MG63 (cell line): ENCODE data around the gene NSD2. TPM values are rescaled to one million over a fixed set of nuclear protein-coding genes. Genes with fewer than 3 reads are reported as not detected.
"Not testable (repeated sequence)": the region's sequence is repeated elsewhere in the genome, so short reads cannot be mapped to it uniquely, and the experiment has no call there.

ENCODE experiments used
- DNase-seq: peaks from one replicate; pipeline ENCODE4 v3.0.0-alpha.2; 2020
- H3K27me3 ChIP-seq: fragments of 250-450 bp; sonication (Bioruptor Pico); 2 replicates; pipeline ENCODE4 v1.5.1; 2020; ENCODE audit warnings: mild to moderate bottlenecking, moderate library complexity
- H3K36me3 ChIP-seq: fragments of 250-450 bp; sonication (Bioruptor Pico); 2 replicates; pipeline ENCODE4 v1.5.1; 2020; ENCODE audit warnings: mild to moderate bottlenecking, moderate library complexity
- H3K4me3 ChIP-seq: fragments of 250-450 bp; sonication (Bioruptor Pico); 2 replicates; pipeline ENCODE4 v1.5.1; 2020; ENCODE audit warnings: mild to moderate bottlenecking, moderate library complexity
- H3K9me3 ChIP-seq: fragments of 250-450 bp; sonication (Bioruptor Pico); 2 replicates; pipeline ENCODE4 v1.5.1; 2020; ENCODE audit warnings: mild to moderate bottlenecking, moderate library complexity
- total RNA-seq: library from RNA; depleted of rRNA; stranded (reverse); fragments of >200 nt; shearing (Covaris generic); gene quantifications from 2 replicates; pipeline ENCODE4 v1.2.3, GENCODE V29; 2014; ENCODE audit warnings: low replicate concordance

Gene NSD2
- total RNA-seq, 1 experiment from 2014 or later, result 39.9 TPM

DNA sequence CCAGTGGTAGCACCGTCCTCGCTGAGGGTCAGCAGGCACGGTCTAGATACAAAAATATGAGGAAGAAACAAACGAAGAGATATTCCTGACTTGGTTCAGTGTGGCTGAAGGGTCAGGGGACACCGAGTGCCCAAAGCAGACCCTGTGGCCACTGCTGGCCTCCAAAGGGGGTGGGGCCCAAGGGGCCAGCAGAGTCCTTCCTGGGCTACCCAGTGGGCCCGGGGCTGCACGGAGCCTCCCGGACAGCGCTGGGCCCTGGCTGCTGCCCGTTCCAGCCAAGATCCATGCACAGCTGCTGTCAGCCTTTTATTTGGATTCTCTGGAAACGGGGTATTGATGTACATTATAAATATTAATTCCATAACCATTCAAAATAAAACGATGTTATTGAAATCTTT, 117.1 kb downstream of the NSD2 start:
- DNase-seq, result no peak
- Histone ChIP-seq H3K36me3 (no peaks in the 10 kb centered on the region; the same call in 1 of the 2 replicates), H3K4me3 (no peak overlapping the region), H3K9me3 (no peaks in the 10 kb centered on the region), H3K27me3 (no peaks in the 10 kb centered on the region)

GRCh38 chr4:1989533-1990347, 118.5 kb downstream of the NSD2 start:
- Histone ChIP-seq H3K9me3 (no peaks in the 10 kb centered on the region), H3K27me3 (no peaks in the 10 kb centered on the region), H3K4me3 (no peak overlapping the region), H3K36me3 (no peaks in the 10 kb centered on the region)
- DNase-seq, result no peak

- Histone ChIP-seq H3K9me3 (no peaks in the 10 kb centered on the region), H3K36me3 (no peaks in the 10 kb centered on the region), H3K27me3 (no peaks in the 10 kb centered on the region), H3K4me3 (no peak overlapping the region)
- no peak for DNase-seq
These were observed 119.1 kb downstream of the NSD2 start for GRCh38 chr4:1990348-1990645.

DNA sequence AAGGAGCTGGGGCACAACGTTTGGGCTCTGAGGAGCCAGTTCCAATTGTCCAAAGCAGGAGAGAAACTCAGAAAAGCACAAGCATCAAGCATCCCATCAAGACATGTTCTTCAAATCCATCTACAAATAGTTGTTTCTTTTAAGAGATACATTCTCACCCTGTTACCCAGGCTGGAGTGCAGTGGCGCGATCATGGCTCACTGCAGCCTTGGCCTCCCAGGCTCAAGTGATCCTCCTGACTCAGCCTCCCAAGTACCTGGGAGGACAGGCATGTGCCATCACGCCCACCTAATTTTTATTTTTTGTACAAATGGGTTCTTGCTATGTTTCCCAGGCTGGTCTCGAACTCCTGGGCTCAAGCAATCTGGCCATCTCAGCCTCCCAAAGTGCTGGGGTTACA, 119.5 kb downstream of the NSD2 start:
- H3K36me3 ChIP-seq, result no peaks in the 10 kb centered on the region
- H3K27me3 ChIP-seq, result no peaks in the 10 kb centered on the region
- no peak overlapping the region for H3K4me3 ChIP-seq
- no peaks in the 10 kb centered on the region for H3K9me3 ChIP-seq
- no peak for DNase-seq

DNA sequence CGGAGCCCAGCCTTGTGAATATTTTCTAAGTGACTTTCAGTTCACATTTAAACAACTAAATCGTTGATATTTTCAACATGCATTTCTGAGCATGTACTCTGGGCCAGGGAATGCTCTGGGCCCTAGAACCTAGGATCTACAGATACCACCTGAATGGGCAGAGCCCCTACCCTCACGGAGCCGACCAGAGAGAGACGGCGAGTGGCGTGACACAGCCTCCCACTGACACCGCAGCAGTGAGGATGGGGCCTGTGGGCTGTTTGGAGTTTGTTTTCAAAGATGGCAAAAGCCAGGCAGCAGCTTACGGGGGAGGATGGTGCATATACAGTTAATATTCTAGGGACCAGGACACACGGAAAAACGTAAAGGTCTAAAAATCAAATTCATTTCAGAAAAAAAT, 119.9 kb downstream of the NSD2 start:
- Histone ChIP-seq H3K36me3 (no peaks in the 10 kb centered on the region), H3K9me3 (no peaks in the 10 kb centered on the region), H3K27me3 (no peaks in the 10 kb centered on the region), H3K4me3 (no peak overlapping the region)
- no peak for DNase-seq

DNA sequence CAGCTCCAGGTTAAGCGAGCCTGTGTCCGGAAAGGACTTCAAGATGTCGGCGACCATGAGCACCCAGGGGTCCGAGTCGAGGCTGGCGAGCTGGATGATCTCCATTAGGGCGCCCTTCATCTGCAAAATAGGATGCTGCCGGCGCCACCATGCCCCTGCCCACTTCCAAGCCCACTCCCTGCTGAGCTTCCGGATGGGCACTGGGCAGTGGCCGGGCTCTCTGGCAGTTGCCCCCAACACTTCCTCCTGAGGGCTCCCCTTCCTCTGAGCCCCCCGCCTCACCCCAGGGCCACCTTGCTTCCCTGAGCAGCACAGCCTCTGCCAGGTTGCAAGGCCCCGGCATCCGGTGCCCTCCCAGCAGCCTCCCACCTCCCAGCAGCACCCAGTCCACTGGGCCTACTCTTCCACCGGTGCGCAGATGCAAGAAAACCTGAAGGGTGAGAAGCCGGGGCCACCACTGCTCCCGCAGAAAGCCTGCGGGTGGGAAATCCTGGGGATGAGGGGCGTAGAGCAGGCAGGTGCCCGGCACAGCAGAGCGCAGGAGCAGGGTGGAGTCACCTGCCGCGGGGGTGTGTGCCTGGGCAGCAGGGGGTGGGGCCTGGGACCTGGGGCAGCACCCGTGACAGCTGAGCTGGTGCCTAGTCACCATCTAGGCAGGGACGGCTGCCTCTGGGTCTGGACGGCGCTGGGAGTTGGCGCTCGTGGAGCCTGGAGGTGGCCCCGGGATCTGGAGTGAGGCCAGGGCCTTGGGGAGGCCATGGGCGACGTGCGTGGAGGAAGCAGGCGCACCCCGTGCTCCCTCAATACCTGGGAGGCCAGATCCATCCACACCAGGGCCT, 120.6 kb downstream of the NSD2 start:
- Histone ChIP-seq H3K4me3 (no peak overlapping the region), H3K36me3 (no peaks in the 10 kb centered on the region; the same call in 1 of the 2 replicates), H3K27me3 (no peaks in the 10 kb centered on the region), H3K9me3 (no peaks in the 10 kb centered on the region)
- no peak for DNase-seq

GRCh38 chr4:1992468-1993168, 121.4 kb downstream of the NSD2 start:
- Histone ChIP-seq H3K27me3 (no peaks in the 10 kb centered on the region), H3K9me3 (no peaks in the 10 kb centered on the region), H3K36me3 (peaks cover 3% of the 10 kb centered on the region), H3K4me3 (no peak overlapping the region)
- DNase-seq, result no peak

- H3K9me3 ChIP-seq, result 0 out of 2 replicates have a peak, but pooled peaks cover 2% of the 10 kb centered on the region
- H3K4me3 ChIP-seq, result no peak overlapping the region
- no peak for DNase-seq
- H3K36me3 ChIP-seq, result peaks cover 7% of the 10 kb centered on the region
- H3K27me3 ChIP-seq, result no peaks in the 10 kb centered on the region
These were observed 122.0 kb downstream of the NSD2 start for GRCh38 chr4:1993169-1993516.

GRCh38 chr4:1993718-1994516, 122.7 kb downstream of the NSD2 start:
- H3K4me3 ChIP-seq, DNase-seq, H3K27me3 ChIP-seq, H3K9me3 ChIP-seq: not testable (repeated sequence)
- peaks cover 12% of the 10 kb centered on the region for H3K36me3 ChIP-seq

- DNase-seq, result no peak
- Histone ChIP-seq H3K36me3 (peaks cover 19% of the 10 kb centered on the region), H3K4me3 (no peak overlapping the region), H3K27me3 (no peaks in the 10 kb centered on the region), H3K9me3 (0 out of 2 replicates have a peak, but pooled peaks cover 2% of the 10 kb centered on the region)
These were observed 123.7 kb downstream of the NSD2 start for GRCh38 chr4:1994938-1995337.

- peaks cover 2% of the 10 kb centered on the region; the same call in 1 of the 2 replicates for H3K9me3 ChIP-seq
- no peaks in the 10 kb centered on the region for H3K27me3 ChIP-seq
- no peak overlapping the region for H3K4me3 ChIP-seq
- DNase-seq, result no peak
- H3K36me3 ChIP-seq, result peaks cover 32% of the 10 kb centered on the region
These were observed 125.8 kb downstream of the NSD2 start for GRCh38 chr4:1996866-1997611.

- Histone ChIP-seq H3K4me3 (no peak overlapping the region), H3K27me3 (no peaks in the 10 kb centered on the region), H3K9me3 (peaks cover 2% of the 10 kb centered on the region; the same call in 1 of the 2 replicates), H3K36me3 (peaks cover 35% of the 10 kb centered on the region)
- no peak for DNase-seq
These were observed 126.5 kb downstream of the NSD2 start for GRCh38 chr4:1997712-1998111.

DNA sequence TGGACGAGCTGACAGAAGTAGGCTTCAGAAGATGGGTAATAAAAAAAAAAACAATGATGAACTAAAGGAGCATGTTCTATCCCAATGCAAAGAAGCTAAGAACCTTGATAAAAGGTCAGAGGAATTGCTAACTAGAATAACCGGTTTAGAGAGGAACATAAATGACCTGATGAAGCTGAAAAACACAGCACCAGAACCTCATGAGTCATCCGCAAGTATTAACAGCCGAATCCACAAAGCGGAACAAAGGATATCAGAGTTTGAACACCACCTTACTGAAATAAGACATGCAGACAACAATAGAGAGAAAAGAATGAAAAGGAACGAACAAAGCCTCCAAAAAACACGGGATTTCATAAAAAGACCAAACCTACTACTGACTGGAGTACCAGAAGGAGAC, 127.1 kb downstream of the NSD2 start:
- Histone ChIP-seq H3K36me3 (peaks cover 39% of the 10 kb centered on the region), H3K9me3 (peaks cover 2% of the 10 kb centered on the region; the same call in 1 of the 2 replicates), H3K4me3 (no peak overlapping the region), H3K27me3 (no peaks in the 10 kb centered on the region)
- DNase-seq, result no peak

- DNase-seq, result not testable (repeated sequence)
These were observed 128.1 kb downstream of the NSD2 start for GRCh38 chr4:1999308-1999707.

GRCh38 chr4:2003361-2003760, 132.2 kb downstream of the NSD2 start:
- DNase-seq, H3K27me3 ChIP-seq: not testable (repeated sequence)

More at GRCh38 chr4:1999308-1999707, 128.1 kb downstream of the NSD2 start:
- H3K4me3 ChIP-seq, H3K9me3 ChIP-seq, H3K27me3 ChIP-seq: not testable (repeated sequence)
- peaks cover 43% of the 10 kb centered on the region for H3K36me3 ChIP-seq

GRCh38 chr4:2006367-2006766, 135.2 kb downstream of the NSD2 start:
- H3K4me3 ChIP-seq, result no peak overlapping the region
- DNase-seq, result no peak

More at GRCh38 chr4:2003361-2003760, 132.2 kb downstream of the NSD2 start:
- H3K4me3 ChIP-seq, H3K9me3 ChIP-seq: not testable (repeated sequence)
- peaks cover 50% of the 10 kb centered on the region for H3K36me3 ChIP-seq

More at GRCh38 chr4:2006367-2006766, 135.2 kb downstream of the NSD2 start:
- H3K9me3 ChIP-seq, result no peaks in the 10 kb centered on the region
- peaks cover 25% of the 10 kb centered on the region for H3K36me3 ChIP-seq
- H3K27me3 ChIP-seq, result no peaks in the 10 kb centered on the region
